SK-N-SH treated with all-trans-retinoic acid at 6 μM for 48 hours (cell line): ENCODE measurements around the gene CDCA4.
"Not testable (repeated sequence)": the region's sequence is repeated elsewhere in the genome, so short reads cannot be mapped to it uniquely, and the experiment has no call there.

ENCODE experiments used
- ATAC-seq: fragments of 200-7000 bp; cut with Tn5 transposase; 3 replicates; pipeline ENCODE4 v1.9.1; 2020; ENCODE audit warnings: mild to moderate bottlenecking, moderate library complexity
- ARNTL ChIP-seq: fragments of 450-650 bp; formaldehyde crosslinking; IDR thresholded peaks from 2 replicates; pipeline ENCODE4 v1.5.0; 2020; ENCODE audit warnings: low read depth, mild to moderate bottlenecking, moderate library complexity, borderline replicate concordance
- BACH2 ChIP-seq: fragments of 250-450 bp; sonication (Bioruptor Pico); IDR thresholded peaks from 2 replicates; pipeline ENCODE4 v1.9.0; 2021; ENCODE audit warnings: mild to moderate bottlenecking, borderline replicate concordance
- CSRNP3 ChIP-seq: fragments of 250-450 bp; sonication (Bioruptor Pico); IDR thresholded peaks from 2 replicates; pipeline ENCODE4 v1.5.1; 2021; ENCODE audit warnings: mild to moderate bottlenecking, moderate library complexity
- GLIS3 ChIP-seq: fragments of 250-450 bp; sonication (Bioruptor Pico); IDR thresholded peaks from 2 replicates; pipeline ENCODE4 v1.5.0; 2020; ENCODE audit warnings: mild to moderate bottlenecking, moderate library complexity
- ISL1 ChIP-seq: fragments of 250-450 bp; sonication (Bioruptor Pico); IDR thresholded peaks from 2 replicates; pipeline ENCODE4 v2.1.2; 2022; ENCODE audit warnings: mild to moderate bottlenecking, moderate library complexity
- OSR1 ChIP-seq: fragments of 250-450 bp; sonication (Bioruptor Pico); IDR thresholded peaks from 2 replicates; pipeline ENCODE4 v1.8.0; 2022; ENCODE audit warnings: moderate library complexity, mild to moderate bottlenecking, inconsistent platforms
- PATZ1 ChIP-seq: fragments of 250-450 bp; sonication (Bioruptor Pico); IDR thresholded peaks from 2 replicates; pipeline ENCODE4 v1.8.0; 2020; ENCODE audit warnings: mild to moderate bottlenecking, moderate library complexity, borderline replicate concordance
- POU6F1 ChIP-seq: fragments of 250-450 bp; sonication (Bioruptor Pico); IDR thresholded peaks from 2 replicates; pipeline ENCODE4 v1.8.0; 2021; ENCODE audit warnings: low read depth, mild to moderate bottlenecking, moderate library complexity, borderline replicate concordance
- PPARA ChIP-seq: fragments of 250-450 bp; sonication (Bioruptor Pico); IDR thresholded peaks from 2 replicates; pipeline ENCODE4 v1.5.0; 2020; ENCODE audit warnings: mild to moderate bottlenecking, borderline replicate concordance
- TCF4 ChIP-seq: fragments of 250-450 bp; sonication (Bioruptor Pico); IDR thresholded peaks from 2 replicates; pipeline ENCODE4 v1.8.0; 2021; ENCODE audit warnings: mild to moderate bottlenecking, moderate library complexity, borderline replicate concordance
- TOX ChIP-seq: fragments of 250-450 bp; sonication (Bioruptor Pico); IDR thresholded peaks from 2 replicates; pipeline ENCODE4 v1.8.0; 2021; ENCODE audit warnings: mild to moderate bottlenecking, moderate library complexity, borderline replicate concordance
- TSHZ2 ChIP-seq: fragments of 250-450 bp; sonication (Bioruptor Pico); IDR thresholded peaks from 2 replicates; pipeline ENCODE4 v1.5.0; 2020; ENCODE audit warnings: mild to moderate bottlenecking, moderate library complexity
- ZC3H10 ChIP-seq: fragments of 250-450 bp; sonication (Bioruptor Pico); IDR thresholded peaks from 2 replicates; pipeline ENCODE4 v1.5.1; 2021; ENCODE audit warnings: mild to moderate bottlenecking, moderate library complexity
- ZFP30 ChIP-seq: fragments of 450-650 bp; formaldehyde crosslinking; IDR thresholded peaks from 2 replicates; pipeline ENCODE4 v1.5.0; 2022; ENCODE audit warnings: mild to moderate bottlenecking, moderate library complexity
- ZNF565 ChIP-seq: fragments of 450-650 bp; formaldehyde crosslinking; conservative IDR thresholded peaks from 2 replicates; pipeline ENCODE4 v1.5.0; 2020; ENCODE audit warnings: low read depth, mild to moderate bottlenecking, moderate library complexity
- ZNF70 ChIP-seq: fragments of 450-650 bp; formaldehyde crosslinking; IDR thresholded peaks from 2 replicates; pipeline ENCODE4 v1.5.0; 2020; ENCODE audit warnings: mild to moderate bottlenecking, moderate library complexity

Gene CDCA4

GRCh38 chr14:105064721-105065143, 43.8 kb upstream of the CDCA4 start:
- TF ChIP-seq ZNF565 (CRISPR knock-in tag) = no peak
- no peak for TF ChIP-seq POU6F1
- TF ChIP-seq TSHZ2 (CRISPR knock-in tag) = no peak
- no peak for TF ChIP-seq GLIS3
- no peak for TF ChIP-seq PATZ1
- no peak for TF ChIP-seq TOX (CRISPR knock-in tag)
- no peak for TF ChIP-seq OSR1
- no peak for TF ChIP-seq ISL1 (CRISPR knock-in tag)
- TF ChIP-seq, all 23 proteins: peak for 0
- peak; percentile 59 for ATAC-seq

DNA sequence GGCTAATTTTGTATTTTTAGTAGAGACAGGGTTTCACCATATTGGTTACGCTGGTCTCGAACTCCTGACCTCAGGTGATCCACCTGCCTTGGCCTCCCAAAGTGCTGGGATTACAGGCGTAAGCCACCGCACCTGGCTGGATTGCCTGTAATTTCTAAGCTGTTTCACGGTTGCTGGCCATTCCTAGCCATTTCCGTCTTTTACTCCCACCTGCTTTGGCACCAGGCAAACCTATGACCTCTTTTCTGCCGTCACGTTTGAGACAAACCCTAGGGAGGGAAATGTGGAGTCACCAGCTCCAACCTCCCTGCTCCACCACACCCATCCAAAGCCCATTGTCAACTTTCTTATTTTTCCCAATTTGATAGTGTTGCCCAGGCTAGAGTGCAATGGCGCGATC, 43.1 kb upstream of the CDCA4 start:
- no peak for ATAC-seq
- TF ChIP-seq GLIS3 = no peak
- no peak for TF ChIP-seq ZNF70 (CRISPR knock-in tag)
- TF ChIP-seq ARNTL (CRISPR knock-in tag) = no peak
- no peak for TF ChIP-seq BACH2 (CRISPR knock-in tag)
- TF ChIP-seq PATZ1 = no peak
- TF ChIP-seq TOX (CRISPR knock-in tag) = no peak
- no peak for TF ChIP-seq TCF4 (CRISPR knock-in tag)
- no peak for TF ChIP-seq CSRNP3 (CRISPR knock-in tag)

- ATAC-seq = not testable (repeated sequence)
Observed at GRCh38 chr14:105063506-105063905, 42.6 kb upstream of the CDCA4 start.

- ATAC-seq = no peak
- TF ChIP-seq TCF4 (CRISPR knock-in tag) = no peak
- TF ChIP-seq CSRNP3 (CRISPR knock-in tag) = no peak
- TF ChIP-seq PATZ1 = no peak
- no peak for TF ChIP-seq ZNF565 (CRISPR knock-in tag)
- TF ChIP-seq ZC3H10 (CRISPR knock-in tag) = no peak
- no peak for TF ChIP-seq GLIS3
- TF ChIP-seq PPARA = no peak
- TF ChIP-seq TOX (CRISPR knock-in tag) = no peak
- no peak for TF ChIP-seq ZFP30 (CRISPR knock-in tag)
Observed at GRCh38 chr14:105063056-105063455, 42.2 kb upstream of the CDCA4 start.
